DMS79 treated with DMSO at 0.1 percent for 48 hours (cell line): ENCODE measurements around the gene GPR3.
"Not testable (repeated sequence)": the region's sequence is repeated elsewhere in the genome, so short reads cannot be mapped to it uniquely, and the experiment has no call there.

Experiments
- DNase-seq: peaks from one replicate; lab custom pipeline; 2025; lab: John Stamatoyannopoulos, UW

GPR3 gene

GRCh38 chr1:27380224-27380623 lies 12.2 kb upstream of the GPR3 start:
- no peak for DNase-seq

- no peak for DNase-seq
Observed at GRCh38 chr1:27380766-27381733, 11.4 kb upstream of the GPR3 start.

- DNase-seq: no peak
Observed at GRCh38 chr1:27381969-27382762, 10.3 kb upstream of the GPR3 start.

GRCh38 chr1:27383039-27383605 lies 9.3 kb upstream of the GPR3 start, which contains the start of gene CD164L2:
Gene CD164L2 (minus strand): TSS chr1:27383333. CDS start chr1:27383239, 94 bp downstream.
- no peak for DNase-seq

GRCh38 chr1:27383661-27384060 lies 8.8 kb upstream of the GPR3 start:
- no peak for DNase-seq

GRCh38 chr1:27384797-27385196 lies 7.6 kb upstream of the GPR3 start:
- DNase-seq: not testable (repeated sequence)

- peak; percentile 83 for DNase-seq
Observed at GRCh38 chr1:27388337-27389005, 4.0 kb upstream of the GPR3 start.

GRCh38 chr1:27391511-27392095 lies 819 bp upstream of the GPR3 start:
- DNase-seq: peak; percentile 53

- DNase-seq: no peak
Observed at GRCh38 chr1:27392778-27393635, 585 bp downstream of the GPR3 start.

- DNase-seq: no peak
Observed at GRCh38 chr1:27393641-27394281, 1.3 kb downstream of the GPR3 start.

GRCh38 chr1:27394282-27394658 lies 1.8 kb downstream of the GPR3 start:
- no peak for DNase-seq

GRCh38 chr1:27394925-27395324 lies 2.5 kb downstream of the GPR3 start:
- DNase-seq: no peak

- peak; percentile 85 for DNase-seq
Observed at GRCh38 chr1:27395441-27396195, 3.2 kb downstream of the GPR3 start.

GRCh38 chr1:27397110-27397509 lies 4.7 kb downstream of the GPR3 start:
- DNase-seq: no peak

GRCh38 chr1:27397749-27398148 lies 5.3 kb downstream of the GPR3 start:
- DNase-seq: no peak

GRCh38 chr1:27398405-27399149 lies 6.2 kb downstream of the GPR3 start:
- no peak for DNase-seq

- DNase-seq: no peak
Observed at GRCh38 chr1:27399251-27400025, 7.0 kb downstream of the GPR3 start.
